Gastroesophageal sphincter (tissue), 4 donors: Measurements from ENCODE around the gene VWA5B2. TPM values are rescaled to one million over a fixed set of nuclear protein-coding genes. Genes with fewer than 3 reads are reported as not detected.

Experiments
- small RNA-seq, 4 donors: library from RNA; depleted of rRNA; stranded (forward); fragments of <200 nt; gene quantifications; one replicate each; pipeline ENCODE3, GENCODE V24; 2016
- total RNA-seq, 4 donors: library from RNA; depleted of rRNA; stranded (reverse); fragments of >200 nt; gene quantifications; one replicate each; pipeline ENCODE4 v1.1.0, GENCODE V29; 2016

VWA5B2 gene
- total RNA-seq, 4 donors from 2014 or later = 0.10 to 0.54 TPM; not detected in 2

Small RNA genes lying within 50 kb of the gene (small RNA-seq; reads per million reads assigned to genes)
- gene MIR1224 = 0 to 0.26 (median 0.12) reads per million in 4 donors

Other genes with a start within 250 kb of the VWA5B2 start
- 10 to 100 TPM; 16.2 to 25.1 (median 17.5) TPM for gene ABCC5, start 211.7 kb upstream of the VWA5B2 start, total RNA-seq
- gene HTR3D, start 197.8 kb upstream of the VWA5B2 start, total RNA-seq = not detected
- not detected for gene HTR3C, start 176.5 kb upstream of the VWA5B2 start, total RNA-seq
- not detected for gene HTR3E, start 132.5 kb upstream of the VWA5B2 start, total RNA-seq
- 10 to 100 TPM; 36.2 to 49.2 (median 44.3) TPM for gene EIF2B5, start 94.2 kb upstream of the VWA5B2 start, total RNA-seq
- gene DVL3, start 74.2 kb upstream of the VWA5B2 start, total RNA-seq = 100 to 1,000 TPM in 1 of 4 donors, 10 to 100 TPM in 3; 56.8 to 117 (median 66.4) TPM
- gene AP2M1, start 54.7 kb upstream of the VWA5B2 start, total RNA-seq = 100 to 1,000 TPM; 234 to 322 (median 288) TPM
- gene ABCF3, start 43.4 kb upstream of the VWA5B2 start, total RNA-seq = 10 to 100 TPM; 31.8 to 54.9 (median 39.5) TPM
- gene ALG3, start 19.4 kb downstream of the VWA5B2 start, total RNA-seq = 10 to 100 TPM; 30.0 to 62.6 (median 38.6) TPM
- 1 to 10 TPM; 1.4 to 3.8 (median 2.2) TPM for gene EEF1AKMT4, start 20.1 kb downstream of the VWA5B2 start, total RNA-seq
- not detected for gene CAMK2N2, start 32.0 kb downstream of the VWA5B2 start, total RNA-seq
- under 1 TPM; 0.12 to 0.67 (median 0.52) TPM for gene ECE2, start 46.4 kb downstream of the VWA5B2 start, total RNA-seq
- gene PSMD2, start 69.7 kb downstream of the VWA5B2 start, total RNA-seq = 100 to 1,000 TPM; 225 to 365 (median 273) TPM
- gene EIF4G1, start 85.0 kb downstream of the VWA5B2 start, total RNA-seq = 100 to 1,000 TPM; 233 to 431 (median 300) TPM
- 10 to 100 TPM; 53.9 to 71.4 (median 65.3) TPM for gene FAM131A, start 108.0 kb downstream of the VWA5B2 start, total RNA-seq
- gene CLCN2, start 132.0 kb downstream of the VWA5B2 start, total RNA-seq = 1 to 10 TPM; 2.0 to 6.8 (median 2.3) TPM
- 10 to 100 TPM; 32.8 to 54.1 (median 40.9) TPM for gene POLR2H, start 132.1 kb downstream of the VWA5B2 start, total RNA-seq
- gene THPO, start 148.6 kb downstream of the VWA5B2 start, total RNA-seq = under 1 TPM in 2 of 4 donors, not detected in 2; 0.31 to 0.94 TPM
- gene CHRD, start 150.5 kb downstream of the VWA5B2 start, total RNA-seq = 10 to 100 TPM in 3 of 4 donors, 1 to 10 TPM in 1; 8.2 to 27.4 (median 16.5) TPM